ENCODE measurements around the gene PWWP2B. TPM values are rescaled to one million over a fixed set of nuclear protein-coding genes. Genes with fewer than 3 reads are reported as not detected.

Gene PWWP2B
- total and polyA plus RNA-seq, 2 donors (not counting 3 experiments of a cell fraction or from before 2014, with no cell fraction given), result 4.6 to 11.8 TPM

DNA sequence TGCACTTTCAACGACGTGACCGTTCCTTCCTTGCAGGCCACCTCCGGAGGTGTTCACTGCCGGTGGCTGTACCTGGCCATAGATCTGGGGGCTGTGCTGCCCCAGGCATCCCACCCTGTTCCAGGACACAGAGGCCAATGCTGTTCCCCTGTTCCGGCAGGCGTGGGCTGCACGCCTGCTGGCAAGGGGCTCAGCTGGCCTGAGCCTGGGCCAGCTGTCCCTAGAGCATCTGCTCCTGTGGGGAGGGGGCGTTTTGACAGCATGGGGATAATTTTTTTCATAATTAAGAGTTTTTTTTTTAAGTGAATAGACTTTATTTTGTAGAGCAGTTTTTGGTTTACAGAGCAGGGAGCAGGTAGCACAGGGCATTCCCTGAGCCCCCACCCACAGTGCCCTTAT lies 28.8 kb downstream of the PWWP2B start:
- no TSS peak for BruUV-seq (replicated peaks)
- Histone ChIP-seq H3K4me1 (ENCODE audit: control insufficient read depth, extremely low read depth, insufficient read depth, low read length) (peaks cover 7% of the 10 kb centered on the region), H4K20me1 (replicated peaks; ENCODE audit: control insufficient read depth, extremely low read depth, insufficient read depth, low read length) (no peaks in the 10 kb centered on the region), H3K4me3 (replicated peaks in 1 of 3; ENCODE audit: insufficient read depth in 1 of 3, low read depth in 1 of 3, low read length in 3 of 3) (no peak overlapping the region), H3K27ac (ENCODE audit: insufficient read depth, low read depth, low read length) (no peak overlapping the region), H3K9ac (replicated peaks; ENCODE audit: extremely low read depth, insufficient read depth, low read length) (no peak overlapping the region), H2AFZ (ENCODE audit: low read depth, low read length) (no peak overlapping the region), H3K4me2 (ENCODE audit: insufficient read depth, low read length) (no peak overlapping the region), H3K9me3 (replicated peaks; ENCODE audit: control insufficient read depth, insufficient read depth, low read length) (no peaks in the 10 kb centered on the region), H3K27me3 (ENCODE audit: control insufficient read depth in 2 of 2, insufficient read depth in 2 of 2, low read length in 2 of 2) (no peaks in the 10 kb centered on the region), H3K36me3 (ENCODE audit: control insufficient read depth in 2 of 2, extremely low read depth in 1 of 2, insufficient read depth in 2 of 2, low read length in 2 of 2) (no peaks in the 10 kb centered on the region), H3K79me2 (ENCODE audit: control insufficient read depth, insufficient read depth, low read length) (no peaks in the 10 kb centered on the region), H3K9me1 (replicated peaks; ENCODE audit: control insufficient read depth, extremely low read depth, insufficient read depth, low read length) (no peaks in the 10 kb centered on the region)
- TF ChIP-seq POLR2A (IDR thresholded peaks at IDR 0.05; ENCODE audit: low read depth, low read length) (no peak), EZH2 (IDR thresholded peaks at IDR 0.05; ENCODE audit: borderline replicate concordance, low read depth, low read length, severe bottlenecking) (no peak), GATA2 (IDR thresholded peaks at IDR 0.05; ENCODE audit: insufficient read depth, insufficient read length, low read depth, low read length) (no peak), POLR2AphosphoS5 (IDR thresholded peaks at IDR 0.05; ENCODE audit: insufficient read depth, low read depth, low read length) (no peak), MAX (IDR thresholded peaks at IDR 0.05; ENCODE audit: insufficient read depth, insufficient read length) (no peak), MYC (IDR thresholded peaks at IDR 0.05; ENCODE audit: low read depth, low read length) (no peak), JUN (IDR thresholded peaks at IDR 0.05; ENCODE audit: borderline replicate concordance, insufficient read depth, insufficient read length, low read depth) (no peak), CTCF (IDR thresholded peaks at IDR 0.05; ENCODE audit: extremely low read depth in 1 of 2, insufficient read depth in 1 of 2, low read depth in 1 of 2, low read length in 2 of 2) (no peak), FOS (IDR thresholded peaks at IDR 0.05; ENCODE audit: borderline replicate concordance, insufficient read depth, low read length) (no peak)
- DNase-seq (ENCODE audit: low read depth, low spot score) (no peak), FAIRE-seq (no peak)
- ChIA-PET CTCF (no interaction called here), POLR2A (no interaction called here)
- dilution Hi-C loops (cut with MboI; ENCODE audit: extremely low pct_ligation_motif_present, low sequenced_read_pairs) (no loop called here), intact Hi-C loops (cut with micrococcal nuclease) (no loop called here)
